Skin of body (tissue), 2 donors: ENCODE results near the gene COL23A1. TPM values are rescaled to one million over a fixed set of nuclear protein-coding genes. Genes with fewer than 3 reads are reported as not detected.

Source experiments
- DNase-seq: peaks from one replicate; lab custom pipeline; 2025; lab: John Stamatoyannopoulos, UW
- total RNA-seq: library from RNA; depleted of rRNA; stranded (reverse); fragments of >200 nt; gene quantifications from one replicate; pipeline ENCODE4 v1.2.3, GENCODE V29; 2014

The COL23A1 gene
- total RNA-seq, 1 donor from 2014 or later: 4.6 TPM

- DNase-seq: peak; percentile 55
These were observed 150.6 kb downstream of the COL23A1 start for GRCh38 chr5:178439493-178440180.

- no peak for DNase-seq
These were observed 151.4 kb downstream of the COL23A1 start for GRCh38 chr5:178438796-178439195.

- DNase-seq: no peak
These were observed 152.7 kb downstream of the COL23A1 start for GRCh38 chr5:178437386-178438075.

GRCh38 chr5:178436326-178436940 lies 153.8 kb downstream of the COL23A1 start:
- no peak for DNase-seq

- no peak for DNase-seq
These were observed 154.6 kb downstream of the COL23A1 start for GRCh38 chr5:178435321-178436238.

- no peak for DNase-seq
These were observed 155.3 kb downstream of the COL23A1 start for GRCh38 chr5:178434851-178435250.

GRCh38 chr5:178434016-178434761 lies 156.0 kb downstream of the COL23A1 start:
- no peak for DNase-seq

GRCh38 chr5:178433273-178433775 lies 156.9 kb downstream of the COL23A1 start:
- no peak for DNase-seq

- no peak for DNase-seq
These were observed 157.5 kb downstream of the COL23A1 start for GRCh38 chr5:178432421-178433272.

- no peak for DNase-seq
These were observed 158.4 kb downstream of the COL23A1 start for GRCh38 chr5:178431782-178432165.

- DNase-seq: no peak
These were observed 159.0 kb downstream of the COL23A1 start for GRCh38 chr5:178431063-178431781.

GRCh38 chr5:178430186-178431062 lies 159.8 kb downstream of the COL23A1 start:
- DNase-seq: no peak

GRCh38 chr5:178429491-178430185 lies 160.6 kb downstream of the COL23A1 start:
- DNase-seq: no peak

GRCh38 chr5:178429156-178429468 lies 161.1 kb downstream of the COL23A1 start:
- no peak for DNase-seq

- DNase-seq: no peak
These were observed 161.6 kb downstream of the COL23A1 start for GRCh38 chr5:178428341-178429155.

- DNase-seq: no peak
These were observed 162.5 kb downstream of the COL23A1 start for GRCh38 chr5:178427576-178428197.
